ENCODE data around the gene EFNA5.

Gene EFNA5

DNA sequence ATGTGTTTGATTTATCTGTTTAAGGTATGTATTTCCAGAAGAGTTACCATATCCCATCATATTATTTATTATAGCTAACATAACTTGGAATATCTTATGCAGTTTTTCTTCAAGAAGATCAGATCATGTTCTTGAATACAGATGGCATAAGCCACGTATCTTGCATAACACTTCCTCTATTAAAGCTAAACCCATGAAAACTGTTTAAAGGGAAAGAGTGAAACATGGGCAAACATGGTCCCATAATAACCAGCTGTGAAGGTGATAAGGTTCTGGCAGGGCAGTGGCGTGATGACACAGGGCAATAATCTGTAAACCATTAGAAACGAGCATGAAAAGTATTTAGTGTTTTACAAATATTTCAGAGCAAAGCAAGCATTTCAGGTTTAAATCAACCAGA lies 34.2 kb downstream of the EFNA5 start:
- DNase-seq = no peak

DNA sequence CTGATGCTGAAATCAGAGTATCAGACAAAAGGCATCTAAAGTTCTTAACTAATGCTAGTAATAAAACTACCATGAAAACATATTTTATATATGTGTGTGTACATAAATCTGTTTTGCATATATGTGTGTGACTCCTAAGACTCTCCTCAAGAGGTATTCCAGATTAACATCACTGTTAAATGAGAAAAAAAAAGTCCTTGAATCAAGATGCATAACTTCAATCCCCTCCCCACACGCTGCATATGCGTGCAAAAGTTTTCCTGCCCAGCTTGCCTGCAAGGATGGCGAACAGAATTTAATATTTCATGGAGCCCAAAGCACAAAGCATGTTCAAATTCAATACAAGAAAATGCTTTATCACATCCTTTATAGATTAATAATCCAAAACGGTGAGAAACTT lies 34.7 kb downstream of the EFNA5 start:
- DNase-seq = no peak

DNA sequence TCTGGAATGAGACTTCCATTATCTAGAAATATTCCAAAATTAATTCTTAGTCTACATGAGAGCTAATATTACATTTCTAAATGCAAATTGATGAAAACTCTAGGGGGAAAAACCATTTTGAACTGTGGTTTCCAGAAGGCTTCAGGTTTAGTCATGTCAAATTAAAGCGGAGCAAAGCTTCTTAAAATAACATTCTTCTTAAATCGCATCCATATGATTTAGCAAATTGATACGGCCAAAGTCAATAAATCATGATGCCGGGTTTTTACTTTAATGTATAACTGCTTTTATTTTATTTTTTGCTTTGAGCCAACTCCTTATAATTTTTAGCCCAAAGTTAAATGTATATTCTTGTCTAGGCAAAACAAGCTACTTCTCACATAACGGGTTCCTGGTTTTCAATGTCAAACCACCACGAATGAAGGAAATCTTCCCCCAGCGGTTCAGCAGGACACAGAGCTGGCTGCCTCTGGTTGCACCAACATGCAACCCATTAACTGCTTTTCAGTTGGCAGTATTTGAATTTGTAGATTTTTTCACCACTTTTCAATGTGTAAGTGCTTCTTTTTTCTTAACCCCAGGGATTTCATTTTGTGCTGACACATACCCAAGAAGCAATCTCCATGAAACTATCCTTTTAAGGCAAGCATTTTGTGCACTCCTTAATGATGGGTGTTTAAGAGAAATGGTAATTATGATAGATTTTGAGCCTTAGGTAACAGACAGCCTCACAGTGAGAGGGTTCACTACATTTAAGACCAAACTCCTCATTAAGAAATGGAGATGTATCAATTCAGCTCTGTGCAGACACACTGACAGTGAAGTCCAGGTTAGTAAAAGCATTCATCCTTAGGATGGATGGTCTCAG lies 35.5 kb downstream of the EFNA5 start:
- no peak for DNase-seq

DNA sequence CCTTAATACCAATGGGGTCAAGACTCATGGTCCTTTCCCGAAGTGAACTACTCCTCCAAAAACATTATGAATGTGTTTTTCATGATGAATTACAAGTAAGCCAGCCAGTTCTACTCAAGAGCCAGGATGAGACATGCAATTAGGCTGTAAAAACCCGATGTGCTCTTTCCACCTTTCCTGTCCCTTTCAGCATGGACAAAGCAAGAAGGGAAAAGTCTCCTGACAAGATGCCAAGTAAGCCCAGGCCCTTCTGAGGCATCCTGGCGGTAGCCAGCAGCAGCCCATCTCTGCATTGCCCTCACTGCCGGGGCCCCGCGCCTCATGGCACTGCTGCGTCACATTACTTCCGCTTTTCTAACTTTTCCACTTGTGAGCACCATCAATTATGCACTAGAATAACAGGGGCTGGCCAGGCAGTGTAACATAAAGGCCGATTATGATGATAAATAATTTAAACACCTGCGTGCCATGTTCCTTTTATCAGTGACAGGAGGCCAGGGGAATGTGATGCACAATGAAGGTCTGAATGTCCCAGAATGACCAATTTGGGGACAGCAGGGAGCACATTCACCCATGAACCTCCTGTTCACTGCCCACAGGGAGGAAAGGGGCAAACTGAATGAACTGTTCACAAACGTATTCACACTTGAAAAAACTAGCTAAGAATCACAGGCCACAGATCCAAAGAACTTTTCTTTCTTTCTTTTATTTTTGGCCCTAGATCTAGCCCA lies 37.4 kb downstream of the EFNA5 start:
- DNase-seq = no peak

DNA sequence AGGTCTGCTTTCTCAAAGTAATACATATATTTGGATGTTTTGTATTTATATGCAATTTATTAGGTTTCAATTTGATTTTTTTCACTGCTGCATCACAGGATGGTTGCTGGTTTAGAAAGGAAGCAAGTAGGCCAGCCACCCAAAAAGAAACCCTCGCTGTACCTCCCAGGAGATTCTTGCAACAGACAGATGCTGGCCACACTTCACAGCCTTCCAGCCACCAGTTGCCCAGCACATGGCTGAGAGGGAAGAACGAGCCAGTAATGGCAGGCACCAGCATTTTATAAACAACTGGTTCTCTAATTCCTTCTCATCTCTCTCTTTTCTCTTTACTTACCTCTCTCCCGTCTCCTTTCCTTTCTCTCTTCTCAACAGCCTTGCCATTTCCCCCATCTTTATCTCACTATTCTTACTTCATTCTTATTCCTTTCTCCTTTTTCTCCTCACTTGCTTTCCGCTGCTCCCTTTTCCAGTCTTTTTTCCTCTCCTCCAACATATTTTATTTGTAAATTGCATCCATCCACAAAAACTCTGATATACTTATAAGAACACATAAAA lies 38.9 kb downstream of the EFNA5 start:
- DNase-seq = no peak

DNA sequence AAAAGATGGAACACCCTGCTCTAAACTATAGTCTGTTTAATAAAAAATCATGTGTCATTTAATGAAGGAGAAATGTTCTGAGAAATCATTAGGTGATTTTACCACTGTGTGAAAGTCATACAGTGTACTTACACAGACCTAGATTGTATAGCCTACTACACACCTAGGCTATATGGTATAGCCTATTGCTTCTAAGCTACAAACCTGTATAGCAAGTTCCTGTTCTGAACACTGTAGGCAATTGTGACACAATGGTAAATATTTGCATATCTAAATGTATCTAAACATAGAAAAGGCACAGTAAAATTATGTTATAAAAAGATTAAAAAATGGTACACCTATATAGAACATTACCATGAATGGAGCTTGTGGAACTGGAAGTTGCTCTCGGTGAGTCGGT lies 40.6 kb downstream of the EFNA5 start:
- no peak for DNase-seq

DNA sequence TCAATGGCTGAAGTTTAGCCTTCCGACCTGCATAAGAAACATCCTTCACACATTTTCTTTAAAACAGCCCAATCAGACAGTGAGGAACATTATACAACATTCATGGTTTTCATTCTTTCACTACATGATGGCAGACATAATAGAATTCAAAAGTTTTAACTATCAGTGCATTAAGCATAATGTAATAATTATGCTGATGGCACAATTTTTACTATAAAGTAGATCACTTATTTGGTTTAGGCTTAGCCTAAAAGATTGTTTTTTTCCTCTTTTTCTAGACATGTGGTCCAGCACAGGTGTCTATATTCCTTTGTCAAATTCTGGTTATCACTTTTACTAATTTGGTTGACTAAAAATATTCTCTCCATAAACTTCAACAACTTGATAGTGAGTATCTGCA lies 46.5 kb downstream of the EFNA5 start:
- DNase-seq = no peak

DNA sequence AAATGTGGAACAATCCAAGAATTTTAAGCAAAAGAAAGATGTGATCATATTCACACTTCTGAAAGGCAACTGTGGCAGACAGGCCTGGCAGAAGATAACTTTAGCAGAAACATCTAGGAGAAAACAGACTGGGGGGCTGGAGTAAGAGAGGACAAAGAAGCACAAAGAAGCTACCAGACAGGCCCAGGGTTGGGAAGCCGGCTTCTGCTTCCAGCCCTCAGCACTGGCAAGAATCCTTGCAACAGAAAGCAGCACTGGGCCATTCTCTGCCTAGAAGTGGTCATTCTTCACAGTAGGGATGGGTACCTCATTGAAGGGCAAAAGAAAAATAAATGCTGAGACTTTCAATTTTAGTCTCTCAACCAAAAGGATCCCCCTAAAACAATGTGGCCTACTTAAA lies 49.6 kb downstream of the EFNA5 start:
- no peak for DNase-seq

DNA sequence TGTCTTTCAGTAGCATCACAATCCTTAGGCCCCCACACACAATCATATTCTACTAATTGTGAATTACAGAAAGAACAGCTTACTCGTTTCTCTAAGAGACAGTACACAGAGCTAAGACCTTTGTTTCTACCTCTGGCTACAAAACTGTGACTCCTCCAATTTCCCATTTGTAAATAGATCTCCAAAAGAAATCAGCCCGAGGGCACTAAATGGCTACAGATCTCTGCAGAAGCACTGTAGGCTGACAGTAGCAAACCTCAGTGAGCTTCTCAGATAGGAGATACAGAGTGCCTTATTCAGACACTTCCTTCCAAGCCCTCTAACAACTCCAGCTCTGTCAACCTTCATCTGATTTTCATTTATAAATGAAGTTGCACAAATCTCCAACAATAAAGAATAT lies 51.0 kb downstream of the EFNA5 start:
- no peak for DNase-seq

DNA sequence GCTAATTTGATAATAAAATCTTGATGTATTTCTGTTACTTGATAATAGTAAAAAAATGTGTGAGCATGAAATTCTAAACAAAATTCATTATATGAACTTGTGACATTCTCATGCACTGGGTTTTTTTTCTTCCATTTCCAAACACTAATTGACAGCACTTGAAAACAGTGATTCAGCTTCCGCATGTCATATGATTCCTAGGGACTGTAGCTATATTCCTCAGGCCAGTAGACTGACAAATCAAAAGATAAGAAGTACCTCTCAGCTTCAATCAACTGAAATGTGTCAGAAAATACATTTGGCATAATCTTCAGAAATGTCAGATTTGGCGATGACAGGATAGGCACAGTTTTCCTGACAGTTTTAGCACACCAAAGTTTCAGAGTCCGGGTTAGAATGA lies 52.5 kb downstream of the EFNA5 start:
- DNase-seq = no peak

DNA sequence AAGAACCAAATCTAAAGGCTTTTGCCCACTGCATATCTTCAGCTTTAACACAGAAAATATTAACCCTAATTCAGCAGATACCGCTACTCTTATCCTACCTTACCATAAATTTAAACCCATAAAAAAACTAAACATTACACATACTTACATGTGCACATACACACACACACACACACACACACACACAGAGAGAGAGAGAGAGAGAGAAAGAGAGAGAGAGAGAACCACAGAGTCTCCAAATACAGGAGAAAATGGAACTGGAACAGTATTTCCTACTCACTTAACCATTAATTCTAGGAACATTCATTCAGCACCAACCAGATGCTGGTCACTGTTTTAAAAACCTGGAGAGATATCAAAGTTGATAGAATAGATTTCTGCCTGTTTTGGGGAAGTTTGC lies 53.7 kb downstream of the EFNA5 start:
- DNase-seq = no peak

DNA sequence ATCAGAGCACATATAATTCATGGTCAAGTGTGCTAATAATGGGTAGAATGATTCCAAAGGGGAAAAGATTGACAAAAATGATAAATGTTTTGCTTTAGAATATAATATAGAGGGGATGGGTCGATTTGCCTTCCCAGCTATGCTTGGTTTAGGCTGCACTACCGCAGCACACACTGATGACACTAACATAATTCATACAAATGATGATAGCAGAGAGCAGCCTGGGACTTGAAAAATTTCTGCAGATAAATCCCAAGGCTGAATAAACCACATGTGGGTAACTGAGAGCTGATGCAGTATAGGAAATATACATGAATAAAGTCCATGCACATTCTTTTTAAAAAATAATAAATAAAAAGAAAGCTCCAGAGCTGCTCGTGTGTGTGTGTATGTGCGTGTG lies 54.5 kb downstream of the EFNA5 start:
- no peak for DNase-seq

DNA sequence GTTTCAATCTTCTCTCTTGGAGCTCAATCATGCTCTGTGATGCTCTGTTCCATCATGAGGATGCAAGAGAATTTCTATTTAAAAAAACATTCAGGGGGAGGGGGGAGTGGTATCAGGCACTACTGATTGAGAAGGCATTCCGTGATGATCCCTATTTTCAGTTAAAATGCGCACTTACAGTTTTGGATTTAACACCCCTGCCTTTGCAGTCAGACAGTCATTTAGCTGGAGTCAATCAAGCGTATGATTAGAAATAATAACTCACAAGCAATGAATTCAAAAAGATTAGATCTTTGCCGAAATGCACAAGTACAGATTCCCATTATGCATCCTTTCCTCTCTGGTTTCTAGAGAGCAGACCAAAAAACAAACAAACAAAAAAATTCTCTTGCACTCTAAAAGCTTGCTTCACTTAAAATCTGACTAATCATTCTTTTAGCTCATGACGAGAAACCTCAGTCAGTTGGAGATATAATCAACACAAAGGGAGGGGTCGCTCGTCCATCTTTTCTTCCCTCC lies 55.4 kb downstream of the EFNA5 start:
- no peak for DNase-seq

DNA sequence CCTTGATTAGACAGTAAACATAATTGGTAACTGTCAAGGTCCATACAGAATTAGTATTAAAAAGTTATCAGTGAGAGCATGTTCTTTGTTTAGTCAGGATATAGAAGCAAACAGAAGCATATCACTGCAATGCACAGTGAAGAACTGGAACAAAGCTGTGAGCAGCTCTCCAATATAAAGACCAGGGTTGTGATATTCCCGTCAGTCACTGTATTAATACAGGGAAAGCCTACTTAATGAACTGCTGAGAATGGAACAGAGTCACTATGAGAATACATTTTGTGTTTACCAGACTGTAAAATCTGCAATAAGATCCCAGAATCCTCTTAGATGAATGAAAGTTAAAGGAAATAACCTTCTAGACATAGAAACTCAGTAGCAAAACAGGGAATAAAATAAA lies 58.2 kb downstream of the EFNA5 start:
- DNase-seq = no peak

DNA sequence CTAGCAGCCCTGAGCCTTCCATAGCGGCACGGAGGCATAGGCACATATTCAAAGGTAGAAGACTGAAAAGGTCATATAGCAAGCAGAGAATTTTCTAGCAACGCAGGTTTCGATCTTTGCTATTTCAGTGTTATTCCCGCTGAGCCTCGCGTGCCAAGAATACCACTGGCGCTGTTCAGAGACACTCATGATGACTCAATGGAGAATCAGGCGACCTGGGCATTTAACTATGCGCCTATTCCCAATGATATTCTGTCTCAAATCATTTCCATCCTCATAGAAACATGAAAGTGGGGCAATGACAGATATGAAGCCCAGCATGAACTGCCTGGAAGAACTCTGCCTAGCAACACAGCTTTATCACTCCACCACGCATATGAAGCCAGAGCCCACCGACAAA lies 59.9 kb downstream of the EFNA5 start:
- no peak for DNase-seq

DNA sequence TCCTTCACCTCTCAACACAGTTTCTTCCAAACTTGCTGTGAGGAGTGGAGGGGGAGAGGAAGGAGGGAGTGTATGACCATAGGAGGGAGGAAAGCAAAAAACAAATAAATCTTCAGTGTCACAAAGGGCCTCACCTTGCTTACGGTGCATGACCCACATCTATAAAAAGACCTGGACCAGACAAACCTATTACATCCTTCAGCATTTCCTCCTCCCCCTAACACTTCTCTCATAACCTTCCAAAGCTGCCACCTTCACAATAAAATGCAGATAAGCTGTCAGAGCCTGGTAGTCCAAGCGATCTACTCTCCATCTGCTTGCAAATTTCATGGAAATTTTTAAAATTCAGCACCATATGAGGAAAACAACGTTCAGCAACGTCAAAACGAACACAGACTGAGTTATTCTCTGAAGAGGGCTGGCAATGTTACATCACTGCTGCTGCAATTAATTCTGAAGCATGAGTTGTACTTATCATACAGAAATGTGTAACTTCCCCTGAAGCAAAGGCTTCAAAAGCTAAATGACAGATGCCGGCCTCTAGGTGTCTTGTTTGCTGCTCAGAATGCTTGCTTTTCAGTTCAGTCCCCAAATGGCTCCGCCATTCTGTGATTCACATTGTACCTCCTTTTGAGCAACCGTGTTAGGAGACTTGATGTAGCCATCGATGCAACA lies 62.9 kb downstream of the EFNA5 start:
- no peak for DNase-seq

DNA sequence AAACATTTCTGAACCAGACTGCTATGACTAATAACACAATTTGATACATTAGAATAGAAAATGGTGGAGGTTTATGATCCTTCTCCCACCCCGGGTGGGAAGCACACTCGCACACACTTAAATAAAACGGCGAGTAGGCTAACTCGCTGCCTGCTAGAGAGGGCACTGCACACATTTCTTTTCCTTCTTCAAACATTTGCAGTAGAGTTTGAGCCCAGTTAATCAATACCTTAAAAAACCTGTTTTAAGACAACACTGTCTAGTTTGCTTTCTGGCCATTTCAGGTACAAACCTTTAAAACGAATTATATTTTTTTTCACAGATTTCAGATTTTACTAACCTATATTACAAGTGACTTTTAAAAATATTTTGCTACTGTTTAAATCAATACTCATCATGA lies 63.5 kb downstream of the EFNA5 start:
- no peak for DNase-seq

DNA sequence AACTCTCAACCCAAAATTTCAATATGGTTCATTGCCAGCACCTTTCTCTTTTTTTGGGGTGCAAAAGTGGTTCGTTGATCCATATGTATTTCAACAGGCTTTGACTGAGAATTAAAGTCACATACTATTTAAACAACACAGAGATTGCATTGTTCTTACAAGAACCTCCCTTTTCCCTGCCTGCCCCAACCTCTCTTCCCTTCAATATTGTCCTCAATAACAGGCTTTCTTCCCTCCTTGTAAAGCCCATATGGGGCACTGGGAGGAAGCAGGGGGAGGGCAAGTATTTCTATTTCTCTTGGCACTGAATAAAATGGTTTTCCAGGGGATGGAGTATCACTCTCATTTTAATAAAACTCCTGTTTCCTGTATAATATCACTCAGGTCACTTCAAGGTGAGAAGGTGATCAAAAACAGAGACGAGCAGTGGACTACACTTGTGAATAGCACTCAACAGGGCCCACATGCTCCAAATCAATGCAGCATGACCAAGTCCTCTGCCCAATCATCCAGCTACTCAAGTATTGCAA lies 65.1 kb downstream of the EFNA5 start:
- DNase-seq = no peak

DNA sequence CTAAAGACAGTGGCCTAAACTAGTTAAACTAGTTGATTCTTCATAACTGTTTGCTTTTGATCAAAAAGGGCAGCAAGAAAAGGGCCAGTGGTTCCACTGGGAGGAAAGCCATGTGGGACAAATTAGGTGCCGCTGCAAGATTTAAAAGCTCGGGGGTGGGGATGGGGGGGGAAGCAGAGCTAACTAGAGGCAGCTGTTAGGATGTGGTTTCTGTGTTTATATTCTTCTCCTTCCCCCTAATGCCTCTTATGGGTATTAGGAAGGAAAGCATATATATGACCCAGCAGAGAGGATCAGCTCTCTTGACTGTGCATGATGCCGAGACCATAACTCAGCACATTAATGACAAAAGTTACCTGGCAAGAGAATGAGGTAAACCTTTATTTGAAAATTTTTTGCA lies 65.7 kb downstream of the EFNA5 start:
- DNase-seq = no peak

DNA sequence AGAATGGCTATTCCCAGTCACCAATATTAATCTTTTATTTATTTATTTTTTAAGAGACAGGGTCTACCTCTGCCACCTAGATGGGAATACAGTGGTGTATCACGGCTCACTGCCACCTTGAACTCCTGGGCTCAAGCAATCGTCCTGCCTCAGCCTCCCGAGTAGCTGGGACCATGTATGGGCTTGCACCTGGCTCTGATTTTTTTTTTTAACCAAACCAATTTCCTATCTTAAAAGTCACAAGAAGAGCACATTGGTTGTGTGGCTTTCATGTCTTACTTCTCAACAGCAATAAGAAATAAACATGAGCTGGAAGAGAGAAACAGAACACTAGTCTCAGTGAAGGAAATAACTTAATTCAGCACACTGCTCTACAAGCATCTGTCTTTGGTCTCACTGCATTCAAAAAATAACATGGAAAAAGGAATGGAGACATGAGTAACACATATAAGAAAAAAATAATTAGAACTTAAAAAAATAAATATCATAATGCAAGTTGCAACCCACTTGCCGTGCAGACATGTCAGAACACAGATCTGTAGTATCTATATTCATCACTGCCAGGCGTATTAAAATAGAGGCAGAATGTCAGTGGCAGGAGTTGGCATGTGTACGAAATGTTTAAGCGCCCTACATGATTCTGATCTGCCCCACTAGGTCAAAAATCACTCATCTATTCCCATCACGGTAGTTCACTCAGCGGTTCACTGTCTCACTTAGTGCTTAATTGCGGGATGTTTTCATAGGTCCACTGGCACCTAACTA lies 66.4 kb downstream of the EFNA5 start:
- DNase-seq = no peak

DNA sequence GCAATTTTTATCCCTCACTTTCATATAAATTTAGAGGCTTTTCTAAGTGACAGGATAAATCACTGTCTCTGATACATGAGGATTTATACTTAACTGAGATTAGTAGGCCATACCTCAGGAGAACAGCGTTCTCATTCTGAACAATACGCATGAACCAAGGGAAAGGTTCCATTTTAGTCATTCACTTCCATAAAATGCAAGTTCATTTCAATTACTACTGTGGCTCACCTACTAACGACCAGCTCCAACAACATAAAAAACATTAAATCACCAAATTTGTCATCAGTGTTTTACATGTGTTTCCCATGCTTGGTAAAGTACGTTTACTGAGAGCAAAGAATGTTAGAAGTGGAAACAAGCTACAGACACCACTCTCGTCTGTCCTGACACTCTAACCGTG lies 67.4 kb downstream of the EFNA5 start:
- no peak for DNase-seq

DNA sequence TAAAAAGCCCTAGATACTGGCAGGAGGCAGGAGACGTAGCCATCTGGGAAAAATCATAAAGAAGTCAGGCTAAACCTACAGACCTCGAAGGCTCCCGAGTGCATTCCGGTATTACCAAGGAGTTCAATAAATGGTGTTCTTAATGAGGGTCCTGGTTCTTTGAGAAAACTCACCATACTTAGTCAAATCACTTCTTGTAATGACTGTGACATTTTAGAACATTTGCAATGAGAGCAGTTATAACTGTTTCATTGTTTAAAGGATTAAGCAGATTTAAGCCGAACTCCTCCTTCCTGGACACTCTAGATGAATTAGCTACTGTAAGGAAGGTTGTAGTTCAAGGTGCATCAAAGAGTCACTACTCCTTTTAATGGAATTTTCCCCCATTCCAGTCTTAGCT lies 67.8 kb downstream of the EFNA5 start:
- DNase-seq = no peak
